Superior temporal gyrus (tissue), 1 donor: Measurements from ENCODE around the gene GCKR.
A peak's percentile ranks its signal among the peaks of the same experiment; 100 is the strongest.

ENCODE experiments used
- DNase-seq: peaks from one replicate; pipeline ENCODE4 v3.0.0-alpha.2; 2016; ENCODE audit errors: extremely low spot score

GCKR gene

GRCh38 chr2:27496357-27497287, at the start of gene GCKR:
Gene GCKR (plus strand): TSS chr2:27496839. CDS start chr2:27496905, 66 bp downstream.
- no peak for DNase-seq

GRCh38 chr2:27448381-27448780, 48.3 kb upstream of the GCKR start:
- DNase-seq = no peak

GRCh38 chr2:27451095-27451494, 45.5 kb upstream of the GCKR start:
- DNase-seq = no peak

GRCh38 chr2:27453968-27454367, 42.7 kb upstream of the GCKR start:
- DNase-seq = no peak

- DNase-seq = no peak
Measured at GRCh38 chr2:27461118-27461517, 35.5 kb upstream of the GCKR start.

GRCh38 chr2:27464443-27464842, 32.2 kb upstream of the GCKR start:
- no peak for DNase-seq

GRCh38 chr2:27471961-27472360, 24.7 kb upstream of the GCKR start:
- DNase-seq = no peak

- DNase-seq = peak; percentile 29
Measured at GRCh38 chr2:27485496-27485895, 11.1 kb upstream of the GCKR start.

GRCh38 chr2:27489118-27489497, 7.5 kb upstream of the GCKR start:
- no peak for DNase-seq

- DNase-seq = peak; percentile 99
Measured at GRCh38 chr2:27489498-27490397, 6.9 kb upstream of the GCKR start, which contains the start of gene IFT172. Gene IFT172 (minus strand): TSS chr2:27489743. CDS start chr2:27489653, 90 bp downstream.

- no peak for DNase-seq
Measured at GRCh38 chr2:27492557-27492956, 4.1 kb upstream of the GCKR start.

GRCh38 chr2:27493948-27494283, 2.7 kb upstream of the GCKR start:
- DNase-seq = no peak

- DNase-seq = no peak
Measured at GRCh38 chr2:27494284-27494943, 2.2 kb upstream of the GCKR start.

GRCh38 chr2:27494944-27495554, 1.6 kb upstream of the GCKR start, which contains the start of gene FNDC4:
Gene FNDC4 (minus strand): TSS chr2:27495200. CDS start chr2:27494679, 521 bp downstream.
- DNase-seq = no peak

GRCh38 chr2:27495840-27496356, 741 bp upstream of the GCKR start:
- no peak for DNase-seq

GRCh38 chr2:27497288-27497627, 619 bp downstream of the GCKR start:
- DNase-seq = no peak

- no peak for DNase-seq
Measured at GRCh38 chr2:27498975-27499374, 2.3 kb downstream of the GCKR start.

GRCh38 chr2:27501042-27501441, 4.4 kb downstream of the GCKR start:
- DNase-seq = no peak

GRCh38 chr2:27502142-27502541, 5.5 kb downstream of the GCKR start:
- peak; percentile 48 for DNase-seq

- no peak for DNase-seq
Measured at GRCh38 chr2:27506587-27506986, 9.9 kb downstream of the GCKR start.

- DNase-seq = no peak
Measured at GRCh38 chr2:27507293-27507692, 10.7 kb downstream of the GCKR start.
